Islet precursor cell (in vitro differentiated cells): ENCODE results near the gene FYTTD1.
"Not testable (repeated sequence)": the region's sequence is repeated elsewhere in the genome, so short reads cannot be mapped to it uniquely, and the experiment has no call there.

Experiments
- DNase-seq: peaks from one replicate; pipeline ENCODE4 v3.0.0-alpha.2; 2018

Gene FYTTD1, protein sequence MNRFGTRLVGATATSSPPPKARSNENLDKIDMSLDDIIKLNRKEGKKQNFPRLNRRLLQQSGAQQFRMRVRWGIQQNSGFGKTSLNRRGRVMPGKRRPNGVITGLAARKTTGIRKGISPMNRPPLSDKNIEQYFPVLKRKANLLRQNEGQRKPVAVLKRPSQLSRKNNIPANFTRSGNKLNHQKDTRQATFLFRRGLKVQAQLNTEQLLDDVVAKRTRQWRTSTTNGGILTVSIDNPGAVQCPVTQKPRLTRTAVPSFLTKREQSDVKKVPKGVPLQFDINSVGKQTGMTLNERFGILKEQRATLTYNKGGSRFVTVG

DNA sequence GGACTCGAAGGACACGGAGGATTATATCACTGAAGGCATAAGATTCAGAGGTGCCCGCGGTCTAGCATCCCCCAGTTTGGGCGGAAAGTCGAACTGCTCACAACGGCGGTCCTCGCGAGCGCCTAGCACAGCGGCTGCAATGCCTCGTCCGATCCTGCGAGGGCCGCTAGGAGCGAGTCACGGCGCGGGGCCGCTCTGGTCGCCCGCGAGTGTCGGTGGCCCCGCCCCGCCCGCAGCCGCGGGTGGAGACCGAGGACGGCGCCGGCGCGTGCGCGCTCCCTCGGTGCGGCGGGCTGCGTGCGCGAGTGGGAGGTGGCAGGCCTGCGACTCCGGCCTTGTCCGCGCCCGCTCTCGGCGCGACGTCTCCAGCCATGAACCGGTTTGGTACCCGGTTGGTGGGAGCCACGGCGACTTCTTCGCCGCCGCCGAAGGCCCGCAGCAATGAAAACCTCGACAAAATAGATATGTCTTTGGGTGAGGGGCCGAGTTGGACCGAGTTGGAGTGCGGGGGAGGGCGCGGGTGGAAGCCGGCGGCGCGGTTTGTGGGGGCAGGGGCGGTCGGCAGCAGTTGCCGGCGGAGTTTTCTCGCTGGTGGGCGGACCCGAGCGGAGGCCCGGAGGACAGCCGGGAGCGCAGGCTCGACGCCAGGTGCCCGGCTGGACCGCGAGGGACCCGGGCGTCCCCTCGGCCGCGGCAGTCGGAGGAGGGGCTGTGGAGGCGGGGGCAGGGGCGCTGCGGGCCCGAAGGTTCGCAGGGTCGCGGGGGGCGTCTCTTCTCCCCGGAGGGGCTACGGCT, at the start of gene FYTTD1:
TSS of gene FYTTD1 (plus strand) at position 283 of the 795 bp plus-strand sequence. CDS start at position 372, 89 bp downstream.
- DNase-seq = peak; percentile 88

DNA sequence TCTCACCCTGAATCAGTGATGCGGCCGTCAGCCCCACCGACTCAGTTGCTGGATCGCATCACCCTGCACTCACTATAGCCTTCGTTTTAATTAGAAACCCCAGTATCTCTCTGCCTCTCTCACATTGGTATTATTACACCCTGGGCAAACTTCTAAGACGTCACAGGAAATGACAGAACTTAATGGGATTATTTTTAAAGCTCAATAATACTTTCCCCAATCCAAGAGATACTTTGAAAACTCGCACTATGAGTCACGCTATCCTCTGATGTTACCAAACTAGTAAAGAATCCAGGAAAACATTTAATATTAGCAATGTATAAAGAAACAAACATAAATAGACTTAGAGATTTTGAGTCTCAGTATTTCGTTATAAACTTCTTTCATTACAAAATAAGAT, 49.6 kb upstream of the FYTTD1 start:
- no peak for DNase-seq

GRCh38 chr3:197701841-197702240, 47.8 kb upstream of the FYTTD1 start:
- DNase-seq = no peak

DNA sequence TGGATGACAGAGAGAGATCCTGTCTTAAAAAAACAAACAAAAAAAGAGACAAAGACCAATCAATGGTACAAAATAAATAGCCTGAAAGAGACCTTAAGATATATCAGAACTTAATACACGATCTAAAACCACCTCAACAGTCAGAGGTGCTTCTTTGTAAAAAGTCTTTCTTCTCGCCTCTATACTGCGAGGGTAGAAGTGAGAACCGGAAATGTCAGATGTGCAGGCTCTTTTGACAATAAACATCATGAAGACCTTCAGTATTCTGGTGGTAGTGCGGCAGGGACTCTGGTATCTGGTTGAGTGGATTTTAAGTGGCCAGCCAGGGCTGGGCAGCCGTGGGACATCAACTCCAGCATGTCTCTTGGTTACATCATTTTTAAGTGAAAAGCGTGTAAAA, 43.0 kb upstream of the FYTTD1 start:
- no peak for DNase-seq

GRCh38 chr3:197709135-197709534, 40.5 kb upstream of the FYTTD1 start:
- no peak for DNase-seq

DNA sequence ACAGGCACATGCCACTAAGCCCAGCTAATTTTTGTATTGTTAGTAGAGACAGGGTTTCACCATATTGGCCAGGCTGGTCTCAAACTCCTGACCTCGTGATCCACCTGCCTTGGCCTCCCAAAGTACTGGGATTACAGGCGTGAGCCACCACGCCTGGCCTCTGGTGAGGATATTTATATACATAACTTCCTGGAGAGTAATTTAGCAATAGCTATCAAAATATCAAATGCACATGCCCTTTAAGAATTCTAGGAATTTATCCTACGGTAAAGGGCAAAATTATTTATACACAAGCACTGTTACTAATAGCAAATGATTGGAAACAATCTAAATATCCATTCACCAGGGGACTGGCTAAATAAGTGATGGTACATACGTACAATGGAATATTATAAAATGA, 38.7 kb upstream of the FYTTD1 start:
- not testable (repeated sequence) for DNase-seq

DNA sequence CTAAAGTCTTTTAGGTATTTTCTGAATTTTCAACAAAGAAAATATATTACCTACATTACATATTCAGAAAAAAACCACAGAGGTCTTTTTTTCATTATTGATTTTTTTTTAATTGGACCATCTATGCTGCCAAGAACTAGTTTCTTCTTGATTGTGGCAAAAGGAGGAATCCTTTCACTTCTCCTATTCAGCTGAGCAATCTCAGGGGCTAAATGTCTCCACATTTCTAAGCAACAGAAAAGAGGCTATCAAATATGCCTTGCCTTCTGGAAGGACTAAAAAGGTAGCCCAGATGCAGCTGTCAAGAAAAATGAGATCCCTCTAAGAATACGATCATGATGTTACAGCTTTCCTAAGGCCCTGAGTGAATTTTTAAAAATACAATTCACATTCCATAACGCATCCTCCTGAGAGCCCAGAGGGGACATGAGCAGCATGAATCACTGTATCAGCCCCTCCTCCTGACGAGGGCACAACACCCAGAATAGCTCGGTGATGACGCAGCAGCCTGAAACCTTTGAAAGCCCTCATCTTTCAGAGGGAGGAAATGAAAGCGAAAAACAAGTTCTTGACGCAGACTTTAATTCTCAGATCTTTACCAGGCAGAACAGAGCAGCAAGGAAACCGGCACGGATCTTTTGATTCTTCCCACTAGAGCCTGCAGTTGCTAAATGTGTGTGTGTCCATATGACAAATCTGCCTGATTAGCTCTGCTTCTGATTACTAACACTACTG, 37.5 kb upstream of the FYTTD1 start:
- DNase-seq = peak; percentile 95

- no peak for DNase-seq
Measured at GRCh38 chr3:197713477-197713822, 36.2 kb upstream of the FYTTD1 start.

DNA sequence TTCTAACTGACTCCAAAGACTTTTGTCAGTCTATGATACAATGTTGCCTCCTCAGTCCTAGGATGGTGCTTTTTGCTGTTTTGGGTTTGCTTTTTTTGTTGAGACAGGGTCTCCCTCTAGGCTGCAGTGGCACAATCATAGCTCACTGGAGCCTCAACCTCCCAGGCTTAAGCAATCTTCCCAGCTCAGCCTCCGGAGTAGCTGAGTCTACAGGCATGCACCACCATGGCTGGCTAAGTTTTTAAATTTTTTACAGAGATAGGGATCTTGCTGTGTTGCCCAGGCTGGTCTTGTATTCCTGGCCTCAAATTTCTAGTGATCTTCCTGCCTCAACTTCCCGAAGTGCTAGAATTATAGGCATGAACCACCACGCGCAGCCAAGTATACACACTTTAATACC, 35.4 kb upstream of the FYTTD1 start:
- no peak for DNase-seq

DNA sequence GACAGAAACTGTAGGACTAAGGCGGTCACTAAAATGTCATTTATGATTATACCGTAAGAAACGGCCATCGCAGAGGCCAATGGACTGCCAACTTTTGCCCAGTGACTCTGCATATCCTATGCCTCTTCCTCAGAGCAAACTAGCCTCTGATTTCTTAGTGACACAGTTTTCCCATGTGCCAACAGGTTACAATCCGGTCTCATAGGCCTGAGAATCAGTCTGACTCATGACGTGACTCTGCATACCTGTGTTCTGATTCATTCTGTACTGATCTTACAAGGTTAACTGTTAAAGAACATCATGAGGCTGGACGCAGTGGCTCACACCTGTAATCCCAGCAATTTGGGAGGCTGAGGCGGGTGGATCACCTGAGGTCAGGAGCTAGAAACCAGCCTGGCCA, 30.8 kb upstream of the FYTTD1 start:
- DNase-seq = peak; percentile 88

- DNase-seq = no peak
Measured at GRCh38 chr3:197720694-197721093, 29.0 kb upstream of the FYTTD1 start.

- no peak for DNase-seq
Measured at GRCh38 chr3:197722734-197723133, 26.9 kb upstream of the FYTTD1 start.

DNA sequence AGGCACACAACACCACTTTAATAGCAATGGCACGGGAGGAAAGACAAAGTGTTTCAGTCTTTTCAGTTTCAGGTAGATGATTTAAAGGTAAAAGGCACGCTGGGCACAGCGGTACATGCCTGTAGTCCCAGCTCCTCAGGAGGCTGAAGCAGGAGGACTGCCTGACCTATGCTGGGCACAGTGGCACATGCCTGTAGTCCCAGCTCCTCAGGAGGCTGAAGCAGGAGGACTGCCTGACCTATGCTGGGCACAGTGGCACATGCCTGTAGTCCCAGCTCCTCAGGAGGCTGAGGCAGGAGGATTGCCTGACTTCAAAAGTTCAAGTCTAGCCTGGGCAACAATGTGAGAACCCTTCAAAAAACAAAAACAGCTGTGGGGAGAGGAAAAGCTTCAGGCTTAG, 21.8 kb upstream of the FYTTD1 start:
- DNase-seq = not testable (repeated sequence)

DNA sequence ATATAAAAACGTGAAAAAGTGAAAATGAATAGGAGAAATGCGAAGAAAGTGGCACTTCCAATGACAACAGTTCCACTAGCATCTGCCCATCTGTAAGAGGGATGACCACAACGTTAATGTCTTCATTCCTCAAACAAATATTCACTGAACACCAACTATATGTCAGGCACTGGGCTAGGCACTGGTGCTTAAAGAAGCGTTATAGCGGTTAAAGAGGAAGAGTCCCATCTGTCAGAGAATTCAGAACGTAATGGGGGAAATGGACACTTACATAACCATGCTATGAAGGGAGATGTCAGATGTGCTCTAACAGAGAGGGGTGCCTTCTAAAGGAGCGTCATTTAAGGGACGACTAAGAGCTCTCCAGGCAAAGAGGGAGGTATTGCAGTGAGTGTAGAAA, 21.2 kb upstream of the FYTTD1 start:
- no peak for DNase-seq

- DNase-seq = no peak
Measured at GRCh38 chr3:197730200-197730599, 19.5 kb upstream of the FYTTD1 start.

DNA sequence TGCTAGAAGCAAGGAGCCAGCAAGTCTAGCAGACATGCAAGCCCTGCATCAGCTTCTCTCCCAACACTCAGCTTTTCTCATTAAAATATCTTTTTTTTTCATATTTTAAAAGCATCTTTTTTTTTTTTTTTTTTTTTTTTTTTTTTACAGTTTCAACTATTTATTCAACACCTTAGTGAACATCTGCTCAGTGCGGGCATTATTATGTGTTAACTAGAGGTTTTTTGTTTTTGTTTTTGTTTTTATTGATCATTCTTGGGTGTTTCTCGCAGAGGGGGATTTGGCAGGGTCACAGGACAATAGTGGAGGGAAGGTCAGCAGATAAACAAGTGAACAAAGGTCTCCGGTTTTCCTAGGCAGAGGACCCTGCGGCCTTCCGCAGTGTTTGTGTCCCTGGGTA, 18.9 kb upstream of the FYTTD1 start:
- not testable (repeated sequence) for DNase-seq

- DNase-seq = not testable (repeated sequence)
Measured at GRCh38 chr3:197731483-197731882, 18.2 kb upstream of the FYTTD1 start.

- no peak for DNase-seq
Measured at GRCh38 chr3:197733042-197733441, 16.6 kb upstream of the FYTTD1 start.

DNA sequence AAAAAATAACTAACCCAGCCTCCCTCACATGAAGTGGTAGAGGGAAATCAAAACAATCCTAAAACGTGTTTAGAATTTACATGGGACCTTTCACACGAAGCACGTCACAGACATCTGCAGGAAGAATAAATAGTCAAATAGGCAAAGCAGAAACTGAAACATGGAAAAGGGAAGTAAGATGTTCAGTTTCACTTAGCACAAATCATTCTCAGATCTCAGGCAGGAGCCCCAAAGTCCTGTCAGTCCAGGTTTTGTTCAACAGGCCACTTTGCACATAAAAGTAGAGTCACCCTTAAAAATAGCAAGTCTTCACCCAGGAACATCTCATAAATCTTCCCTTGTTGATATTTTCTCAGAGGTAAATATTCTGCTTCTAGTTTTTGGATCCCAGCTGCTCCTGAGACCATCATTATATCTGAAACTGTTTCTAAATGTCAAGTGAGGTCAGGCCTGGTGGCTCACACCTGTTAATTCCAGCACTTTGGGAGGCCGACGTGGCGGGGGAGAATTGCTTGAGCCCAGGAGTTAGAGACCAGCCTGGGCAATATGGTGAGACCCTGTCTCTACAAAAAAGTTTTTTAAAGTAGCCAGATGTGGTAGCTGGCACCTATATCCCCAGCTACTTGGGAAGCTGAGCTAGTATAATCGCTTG, 14.9 kb upstream of the FYTTD1 start:
- DNase-seq = no peak

DNA sequence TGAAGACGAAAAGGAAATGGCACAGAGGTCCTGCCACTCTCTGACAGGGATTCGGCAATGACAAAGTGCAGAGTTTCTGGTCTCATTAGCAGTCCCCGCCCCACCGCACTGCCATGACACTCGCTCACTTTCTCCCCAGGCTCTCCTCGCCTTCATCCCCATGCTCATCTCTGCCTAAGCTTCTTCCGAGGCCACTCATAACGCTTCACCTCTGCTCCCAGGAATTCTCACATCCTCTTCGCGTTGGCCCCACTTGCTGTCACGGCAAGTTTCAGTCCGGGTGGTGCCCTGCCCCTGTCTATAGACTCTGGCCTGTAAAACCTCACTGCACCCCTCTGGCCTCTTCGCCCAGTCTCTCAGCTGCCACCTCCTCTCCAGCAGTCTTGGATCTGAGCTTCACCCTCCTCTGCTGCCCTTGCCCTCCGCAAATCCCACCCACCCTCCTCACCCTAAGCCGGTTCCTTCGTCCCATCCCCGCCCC, 13.6 kb upstream of the FYTTD1 start:
- DNase-seq = peak; percentile 78

- DNase-seq = peak; percentile 98
Measured at GRCh38 chr3:197736491-197737318, 13.0 kb upstream of the FYTTD1 start, which contains the start of gene RUBCN. Gene RUBCN (minus strand): TSS chr3:197736904. CDS start chr3:197736719, 185 bp downstream.

GRCh38 chr3:197737319-197737649, 12.4 kb upstream of the FYTTD1 start:
- DNase-seq = no peak
